Measurements from ENCODE around the gene WNT8B.

- TF ChIP-seq CTCF (conservative IDR thresholded peaks at IDR 0.05; ENCODE audit: low read length) (no peak), EZH2phosphoT487 (IDR thresholded peaks at IDR 0.05; ENCODE audit: borderline replicate concordance, low read depth, low read length) (no peak)
Measured at GRCh38 chr10:100470367-100470766, 7.6 kb downstream of the WNT8B start.
